ENCODE results near the gene GDPGP1.

GRCh38 chr15:90240856-90241255 lies 6.8 kb downstream of the GDPGP1 start:
- TF ChIP-seq CTCF (IDR thresholded peaks at IDR 0.05): no peak
- TF ChIP-seq POLR2A (IDR thresholded peaks at IDR 0.05): no peak
